Activated naive CD8-positive, alpha-beta T cell (primary cell): ENCODE measurements around the gene KCNQ1.

Source experiments
- H3K27ac Mint-ChIP-seq: one replicate; pipeline ENCODE4 v1.8.0; 2021; ENCODE audit warnings: mixed read lengths
- H3K27me3 Mint-ChIP-seq: one replicate; pipeline ENCODE4 v1.8.0; 2021; ENCODE audit warnings: mixed read lengths
- H3K36me3 Mint-ChIP-seq: one replicate; pipeline ENCODE4 v1.8.0; 2021; ENCODE audit warnings: mixed read lengths
- H3K4me1 Mint-ChIP-seq: one replicate; pipeline ENCODE4 v1.8.0; 2021; ENCODE audit warnings: low read depth, mixed read lengths
- H3K4me3 Mint-ChIP-seq: one replicate; pipeline ENCODE4 v1.8.0; 2021; ENCODE audit warnings: mild to moderate bottlenecking, mixed read lengths
- H3K9me3 Mint-ChIP-seq: one replicate; pipeline ENCODE4 v1.8.0; 2021; ENCODE audit warnings: low read depth, mixed read lengths

Gene KCNQ1

GRCh38 chr11:2891326-2892214 is 446.8 kb downstream of the KCNQ1 start:
- Mint-ChIP-seq H3K9me3 (no peaks in the 10 kb centered on the region), H3K27me3 (no peaks in the 10 kb centered on the region), H3K4me3 (peak overlapping the region; percentile 65), H3K4me1 (peaks cover 25% of the 10 kb centered on the region), H3K27ac (peak overlapping the region; percentile 61), H3K36me3 (no peaks in the 10 kb centered on the region)

GRCh38 chr11:2892215-2892966 is 447.6 kb downstream of the KCNQ1 start:
- Mint-ChIP-seq H3K4me3 (peak overlapping the region; percentile 77), H3K27me3 (no peaks in the 10 kb centered on the region), H3K9me3 (no peaks in the 10 kb centered on the region), H3K4me1 (peaks cover 21% of the 10 kb centered on the region), H3K27ac (peak overlapping the region; percentile 83), H3K36me3 (no peaks in the 10 kb centered on the region)

- no peaks in the 10 kb centered on the region for H3K9me3 Mint-ChIP-seq
Observed at GRCh38 chr11:2892967-2893528, 448.2 kb downstream of the KCNQ1 start.

GRCh38 chr11:2893935-2894334 is 449.1 kb downstream of the KCNQ1 start:
- peaks cover 30% of the 10 kb centered on the region for H3K4me1 Mint-ChIP-seq
- H3K27ac Mint-ChIP-seq: no peak overlapping the region

More at GRCh38 chr11:2892967-2893528, 448.2 kb downstream of the KCNQ1 start:
- Mint-ChIP-seq H3K27me3 (no peaks in the 10 kb centered on the region), H3K36me3 (no peaks in the 10 kb centered on the region), H3K4me3 (peak overlapping the region; percentile 77), H3K4me1 (peaks cover 25% of the 10 kb centered on the region), H3K27ac (peak overlapping the region; percentile 83)

GRCh38 chr11:2896047-2896446 is 451.2 kb downstream of the KCNQ1 start:
- Mint-ChIP-seq H3K4me3 (no peak overlapping the region), H3K36me3 (no peaks in the 10 kb centered on the region), H3K27me3 (no peaks in the 10 kb centered on the region), H3K27ac (no peak overlapping the region), H3K4me1 (peaks cover 46% of the 10 kb centered on the region), H3K9me3 (no peaks in the 10 kb centered on the region)

More at GRCh38 chr11:2893935-2894334, 449.1 kb downstream of the KCNQ1 start:
- H3K27me3 Mint-ChIP-seq: no peaks in the 10 kb centered on the region
- H3K36me3 Mint-ChIP-seq: no peaks in the 10 kb centered on the region
- H3K4me3 Mint-ChIP-seq: peak overlapping the region; percentile 2
- H3K9me3 Mint-ChIP-seq: no peaks in the 10 kb centered on the region

GRCh38 chr11:2897048-2897447 is 452.2 kb downstream of the KCNQ1 start:
- H3K4me1 Mint-ChIP-seq: peaks cover 40% of the 10 kb centered on the region
- H3K27me3 Mint-ChIP-seq: no peaks in the 10 kb centered on the region
- no peaks in the 10 kb centered on the region for H3K36me3 Mint-ChIP-seq
- no peak overlapping the region for H3K4me3 Mint-ChIP-seq
- no peak overlapping the region for H3K27ac Mint-ChIP-seq
- no peaks in the 10 kb centered on the region for H3K9me3 Mint-ChIP-seq

- no peaks in the 10 kb centered on the region for H3K27me3 Mint-ChIP-seq
- H3K27ac Mint-ChIP-seq: peak overlapping the region; percentile 90
- H3K9me3 Mint-ChIP-seq: no peaks in the 10 kb centered on the region
- H3K4me3 Mint-ChIP-seq: peak overlapping the region; percentile 72
- H3K36me3 Mint-ChIP-seq: no peaks in the 10 kb centered on the region
- peaks cover 35% of the 10 kb centered on the region for H3K4me1 Mint-ChIP-seq
Observed at GRCh38 chr11:2898366-2899079, 453.7 kb downstream of the KCNQ1 start.
